NCI-H69 (cell line): Measurements from ENCODE around the gene BACH2.
A peak's percentile ranks its signal among the peaks of the same experiment; 100 is the strongest.

Experiments
- DNase-seq: peaks from one replicate; lab custom pipeline; 2025; lab: John Stamatoyannopoulos, UW

BACH2 gene

GRCh38 chr6:90237350-90237990 is 59.2 kb downstream of the BACH2 start:
- no peak for DNase-seq

GRCh38 chr6:90233994-90234393 is 62.6 kb downstream of the BACH2 start:
- no peak for DNase-seq

- DNase-seq: no peak
These were observed 63.4 kb downstream of the BACH2 start for GRCh38 chr6:90233213-90233612.

- no peak for DNase-seq
These were observed 64.8 kb downstream of the BACH2 start for GRCh38 chr6:90231798-90232197.

- DNase-seq: no peak
These were observed 65.3 kb downstream of the BACH2 start for GRCh38 chr6:90231308-90231707.

GRCh38 chr6:90230548-90231215 is 66.0 kb downstream of the BACH2 start:
- DNase-seq: no peak

GRCh38 chr6:90229331-90230010 is 67.2 kb downstream of the BACH2 start:
- DNase-seq: no peak

- DNase-seq: no peak
These were observed 69.0 kb downstream of the BACH2 start for GRCh38 chr6:90227673-90228072.

- DNase-seq: no peak
These were observed 69.4 kb downstream of the BACH2 start for GRCh38 chr6:90227213-90227612.

GRCh38 chr6:90226257-90226656 is 70.4 kb downstream of the BACH2 start:
- no peak for DNase-seq

- no peak for DNase-seq
These were observed 72.4 kb downstream of the BACH2 start for GRCh38 chr6:90224196-90224595.

- no peak for DNase-seq
These were observed 73.9 kb downstream of the BACH2 start for GRCh38 chr6:90222724-90223198.

GRCh38 chr6:90222008-90222407 is 74.6 kb downstream of the BACH2 start:
- DNase-seq: no peak

GRCh38 chr6:90221403-90221802 is 75.2 kb downstream of the BACH2 start:
- DNase-seq: peak; percentile 8

- DNase-seq: no peak
These were observed 76.4 kb downstream of the BACH2 start for GRCh38 chr6:90220273-90220672.

- peak; percentile 91 for DNase-seq
These were observed 77.2 kb downstream of the BACH2 start for GRCh38 chr6:90219209-90219985.

GRCh38 chr6:90218959-90219208 is 77.8 kb downstream of the BACH2 start:
- DNase-seq: no peak

GRCh38 chr6:90217506-90218127 is 79.0 kb downstream of the BACH2 start:
- no peak for DNase-seq

GRCh38 chr6:90216072-90216977 is 80.3 kb downstream of the BACH2 start:
- no peak for DNase-seq

GRCh38 chr6:90214966-90215365 is 81.7 kb downstream of the BACH2 start:
- no peak for DNase-seq

GRCh38 chr6:90214461-90214860 is 82.2 kb downstream of the BACH2 start:
- no peak for DNase-seq
